K562 (cell line): Measurements from ENCODE around the gene RBBP8. TPM values are rescaled to one million over a fixed set of nuclear protein-coding genes. Genes with fewer than 3 reads are reported as not detected.

ENCODE experiments used
- ATAC-seq: fragments of 200-7000 bp; cut with Tn5 transposase; 3 replicates; pipeline ENCODE4 v1.9.1; 2020; ENCODE audit warnings: moderate library complexity
- BruUV-seq: library from RNA; stranded (reverse); fragments of 400-500 nt; replicated peaks from 2 replicates; lab custom pipeline; 2021; lab: Mats Ljungman, UMichigan
- CTCF ChIA-PET: fragments of 300-600 bp; formaldehyde crosslinking; extraction: SDS; loops from one replicate; lab custom pipeline; 2021; ENCODE audit warnings: low intra/inter-chr PET ratio; lab: Yijun Ruan, JAX
- POLR2A ChIA-PET: fragments of 300-600, 350-650 bp; sonication (Branson Sonifier 250); formaldehyde crosslinking; extraction: SDS; loops from one replicate; lab custom pipeline; 2021; ENCODE audit warnings: antibody characterized with exemption, inconsistent platforms; lab: Yijun Ruan, JAX
- DNase-seq, 4 experiments: peaks; one replicate each; pipeline versions ENCODE4 v3.0.0 to v3.0.0-alpha.2; 2011 to 2018; ENCODE audit warnings: low spot score in 3 of 4, mixed read lengths in 3 of 4; ENCODE audit errors: extremely low read depth in 1 of 4
- FAIRE-seq: peaks from 2 replicates; lab custom pipeline; 2011; peaks lifted over from hg19 to GRCh38; lab: Jason Lieb, UNC
- H2AFZ ChIP-seq: 2 replicates; pipeline ENCODE4 v1.6.0; 2011; ENCODE audit warnings: low read depth, low read length, control low read depth, inconsistent platforms
- H3K27ac ChIP-seq: fragments of 200-600 bp; 3 replicates; pipeline ENCODE4 v1.8.0; 2011; ENCODE audit warnings: low read depth, mild to moderate bottlenecking, control low read depth, inconsistent platforms, low read length, moderate library complexity, mixed read lengths; ENCODE audit errors: extremely low read depth
- H3K27me3 ChIP-seq, 2 experiments: fragments of 300-600 bp in 1 of 2; 2 replicates in 1 of 2; 3 replicates in 1 of 2; pipeline versions ENCODE4 v1.6.0 to v1.8.0; 2011; ENCODE audit warnings: inconsistent platforms in 2 of 2, low read length in 2 of 2, mild to moderate bottlenecking in 1 of 2, mixed read lengths in 1 of 2, moderate library complexity in 1 of 2; ENCODE audit not compliant: control insufficient read depth in 2 of 2, insufficient read depth in 2 of 2
- H3K36me3 ChIP-seq: fragments of 300-600 bp; 3 replicates; pipeline ENCODE4 v1.8.0; 2011; ENCODE audit warnings: mild to moderate bottlenecking, low read length, inconsistent platforms; ENCODE audit not compliant: control insufficient read depth, insufficient read depth
- H3K4me1 ChIP-seq, 2 experiments: fragments of 200-600 bp in 1 of 2; replicated peaks in 1 of 2; 2 replicates in 1 of 2; 3 replicates in 1 of 2; pipeline versions ENCODE4 v1.5.1 to v1.8.0; 2011; ENCODE audit warnings: inconsistent platforms in 2 of 2, low read length in 2 of 2, mild to moderate bottlenecking in 1 of 2, mixed read lengths in 1 of 2, moderate library complexity in 1 of 2; ENCODE audit not compliant: control insufficient read depth in 2 of 2, insufficient read depth in 2 of 2
- H3K4me2 ChIP-seq: 2 replicates; pipeline ENCODE4 v1.6.1; 2011; ENCODE audit warnings: low read length, control low read depth, inconsistent platforms, mixed read lengths; ENCODE audit not compliant: insufficient read depth
- H3K4me3 ChIP-seq: fragments of 200-600 bp; sonication (generic), shearing (Covaris generic); 2 replicates; pipeline ENCODE4 v1.5.1; 2016; ENCODE audit warnings: control low read depth, inconsistent platforms
- H3K79me2 ChIP-seq: fragments of 200-600 bp; 3 replicates; pipeline ENCODE4 v1.8.0; 2011; ENCODE audit warnings: low read length, inconsistent platforms; ENCODE audit not compliant: control insufficient read depth, insufficient read depth
- H3K9ac ChIP-seq, 2 experiments: 2 replicates each; pipeline versions ENCODE4 v1.6.0 to v1.6.1; 2011; ENCODE audit warnings: low read depth in 2 of 2, low read length in 2 of 2, control low read depth in 1 of 2, inconsistent platforms in 1 of 2, mild to moderate bottlenecking in 1 of 2, mixed read lengths in 1 of 2; ENCODE audit not compliant: insufficient read depth in 1 of 2
- H3K9me1 ChIP-seq: one replicate; pipeline ENCODE4 v1.6.0; 2011; ENCODE audit warnings: inconsistent platforms, mild to moderate bottlenecking, low read length, moderate library complexity; ENCODE audit not compliant: control insufficient read depth, insufficient read depth
- H3K9me3 ChIP-seq: replicated peaks from 2 replicates; pipeline ENCODE4 v1.5.1; 2011; ENCODE audit warnings: low read depth, low read length, inconsistent platforms; ENCODE audit not compliant: control insufficient read depth, insufficient read depth
- H4K20me1 ChIP-seq: replicated peaks from 2 replicates; pipeline ENCODE4 v1.6.1; 2011; ENCODE audit warnings: low read length, inconsistent platforms, mixed read lengths; ENCODE audit not compliant: control insufficient read depth, insufficient read depth
- BRD9 ChIP-seq: fragments of 450-650 bp; IDR thresholded peaks from 2 replicates; pipeline ENCODE4 v1.6.1; 2018; ENCODE audit warnings: low read depth; ENCODE audit not compliant: partially characterized antibody
- EP300 ChIP-seq: IDR thresholded peaks from 2 replicates; pipeline ENCODE4 v1.6.1; 2012; ENCODE audit warnings: low read length, improper control_type of control experiment
- FOXP1 ChIP-seq: sonication (generic); formaldehyde crosslinking; IDR thresholded peaks from 2 replicates; pipeline ENCODE4 v1.8.0; 2022; ENCODE audit warnings: mild to moderate bottlenecking, missing genetic modification reagents
- HEY1 ChIP-seq: fragments of 250-450 bp; sonication (Bioruptor Pico); IDR thresholded peaks from 2 replicates; pipeline ENCODE4 v1.5.0; 2020; ENCODE audit warnings: mild to moderate bottlenecking, moderate library complexity, borderline replicate concordance
- ZNF512 ChIP-seq: IDR thresholded peaks from 2 replicates; pipeline ENCODE4 v1.6.1; 2016; ENCODE audit warnings: missing genetic modification characterization, missing compliant biosample characterization
- ZNF766 ChIP-seq: fragments of 200-800 bp; sonication (Bioruptor generic); conservative IDR thresholded peaks from 2 replicates; pipeline ENCODE4 v1.6.1; 2016; ENCODE audit warnings: missing genetic modification characterization, missing compliant biosample characterization
- in situ Hi-C: fragments of 300-500 bp; cut with MboI; formaldehyde crosslinking; loops from 4 replicates; pipeline ENCODE4 v1.15.0; 2018; ENCODE audit warnings: inconsistent platforms, mixed read lengths
- intact Hi-C: fragments of 100-400 bp; cut with micrococcal nuclease; formaldehyde crosslinking; loops from 2 replicates; pipeline ENCODE4 v1.14.2; 2022
- polyA plus RNA-seq, 8 experiments: library from polyadenylated mRNA; depleted of rRNA in 4 of 8; stranded (reverse) in 5 of 8; unstranded in 3 of 8; fragments of >200 nt; fragmentation: Nextera tagmentation in 2 of 8; fragmentation: Illumina TruSeq in 1 of 8; extraction: Ambion mirVana in 2 of 8; extraction: Trizol in 1 of 8; gene quantifications; 2 replicates each; pipeline versions ENCODE4 v1.2.1 to v1.2.3, GENCODE V29; 2011 to 2014; ENCODE audit warnings: inconsistent platforms in 1 of 8, missing spikeins in 1 of 8
- total RNA-seq, 7 experiments: library from RNA; depleted of rRNA in 6 of 7; stranded (reverse); fragments of >200 nt in 6 of 7; fragmentation: Illumina TruSeq in 2 of 7; extraction: Trizol in 2 of 7; gene quantifications; 2 replicates each; pipeline versions ENCODE4 v1.2.1 to v1.2.3, GENCODE V29; 2011 to 2021; ENCODE audit warnings: low replicate concordance in 1 of 7
- TF ChIP-seq, protein P1 (sequence below): fragments of 150-350 bp; IDR thresholded peaks from 2 replicates; pipeline ENCODE4 v1.6.1; 2014; ENCODE audit warnings: low read depth, mild to moderate bottlenecking, low read length, borderline replicate concordance
- TF ChIP-seq, protein P2 (sequence below), 2 experiments: fragments of 450-650 bp; conservative IDR thresholded peaks; 2 replicates each; pipeline ENCODE4 v1.6.1; 2017; ENCODE audit warnings: mild to moderate bottlenecking in 2 of 2, moderate library complexity in 2 of 2

Gene RBBP8
- total and polyA plus RNA-seq, 9 of the 15 experiments (the other 6 are each of a cell fraction or from before 2014, with no cell fraction given) = 28.4 to 63.1 (median 48.9) TPM

DNA sequence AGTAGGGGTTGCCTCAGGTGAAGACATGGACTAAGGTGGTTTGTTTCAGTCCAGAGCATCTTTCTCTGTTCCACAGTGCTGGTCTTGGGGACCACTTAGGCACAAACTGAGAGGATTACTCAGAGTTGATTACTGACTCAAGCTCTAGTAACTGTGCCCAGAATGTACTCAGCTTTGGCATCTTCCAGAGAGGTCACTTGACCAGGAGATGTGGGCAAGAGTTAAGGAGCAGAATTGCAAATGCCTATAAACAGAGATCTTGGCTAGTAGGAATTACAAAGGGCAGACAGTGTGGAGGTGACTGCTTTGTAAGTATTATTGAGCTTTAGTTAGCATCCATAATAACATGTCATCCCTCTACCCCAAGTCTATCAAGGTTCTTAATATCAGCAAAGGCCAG is 109.0 kb downstream of the RBBP8 start:
- Histone ChIP-seq H3K4me3 (no peak overlapping the region), H3K27me3 (peaks cover 4 to 8% of the 10 kb centered on the region in 2 experiments; a peak in 4 of 5 replicates), H3K9me3 (no peaks in the 10 kb centered on the region)
- TF ChIP-seq, protein P1, sequence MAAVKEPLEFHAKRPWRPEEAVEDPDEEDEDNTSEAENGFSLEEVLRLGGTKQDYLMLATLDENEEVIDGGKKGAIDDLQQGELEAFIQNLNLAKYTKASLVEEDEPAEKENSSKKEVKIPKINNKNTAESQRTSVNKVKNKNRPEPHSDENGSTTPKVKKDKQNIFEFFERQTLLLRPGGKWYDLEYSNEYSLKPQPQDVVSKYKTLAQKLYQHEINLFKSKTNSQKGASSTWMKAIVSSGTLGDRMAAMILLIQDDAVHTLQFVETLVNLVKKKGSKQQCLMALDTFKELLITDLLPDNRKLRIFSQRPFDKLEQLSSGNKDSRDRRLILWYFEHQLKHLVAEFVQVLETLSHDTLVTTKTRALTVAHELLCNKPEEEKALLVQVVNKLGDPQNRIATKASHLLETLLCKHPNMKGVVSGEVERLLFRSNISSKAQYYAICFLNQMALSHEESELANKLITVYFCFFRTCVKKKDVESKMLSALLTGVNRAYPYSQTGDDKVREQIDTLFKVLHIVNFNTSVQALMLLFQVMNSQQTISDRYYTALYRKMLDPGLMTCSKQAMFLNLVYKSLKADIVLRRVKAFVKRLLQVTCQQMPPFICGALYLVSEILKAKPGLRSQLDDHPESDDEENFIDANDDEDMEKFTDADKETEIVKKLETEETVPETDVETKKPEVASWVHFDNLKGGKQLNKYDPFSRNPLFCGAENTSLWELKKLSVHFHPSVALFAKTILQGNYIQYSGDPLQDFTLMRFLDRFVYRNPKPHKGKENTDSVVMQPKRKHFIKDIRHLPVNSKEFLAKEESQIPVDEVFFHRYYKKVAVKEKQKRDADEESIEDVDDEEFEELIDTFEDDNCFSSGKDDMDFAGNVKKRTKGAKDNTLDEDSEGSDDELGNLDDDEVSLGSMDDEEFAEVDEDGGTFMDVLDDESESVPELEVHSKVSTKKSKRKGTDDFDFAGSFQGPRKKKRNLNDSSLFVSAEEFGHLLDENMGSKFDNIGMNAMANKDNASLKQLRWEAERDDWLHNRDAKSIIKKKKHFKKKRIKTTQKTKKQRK = no peak
- no peak for TF ChIP-seq ZNF766 (CRISPR knock-in tag)
- TF ChIP-seq, protein P2, sequence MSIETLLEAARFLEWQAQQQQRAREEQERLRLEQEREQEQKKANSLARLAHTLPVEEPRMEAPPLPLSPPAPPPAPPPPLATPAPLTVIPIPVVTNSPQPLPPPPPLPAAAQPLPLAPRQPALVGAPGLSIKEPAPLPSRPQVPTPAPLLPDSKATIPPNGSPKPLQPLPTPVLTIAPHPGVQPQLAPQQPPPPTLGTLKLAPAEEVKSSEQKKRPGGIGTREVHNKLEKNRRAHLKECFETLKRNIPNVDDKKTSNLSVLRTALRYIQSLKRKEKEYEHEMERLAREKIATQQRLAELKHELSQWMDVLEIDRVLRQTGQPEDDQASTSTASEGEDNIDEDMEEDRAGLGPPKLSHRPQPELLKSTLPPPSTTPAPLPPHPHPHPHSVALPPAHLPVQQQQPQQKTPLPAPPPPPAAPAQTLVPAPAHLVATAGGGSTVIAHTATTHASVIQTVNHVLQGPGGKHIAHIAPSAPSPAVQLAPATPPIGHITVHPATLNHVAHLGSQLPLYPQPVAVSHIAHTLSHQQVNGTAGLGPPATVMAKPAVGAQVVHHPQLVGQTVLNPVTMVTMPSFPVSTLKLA (conservative IDR thresholded peaks at IDR 0.05) = no peak
- no peak for TF ChIP-seq FOXP1 (CRISPR knock-in tag)
- TF ChIP-seq EP300 = no peak
- TF ChIP-seq BRD9 = no peak
- no peak for TF ChIP-seq ZNF512
- TF ChIP-seq HEY1 (CRISPR knock-in tag) = no peak
- TF ChIP-seq, all 486 proteins: peak for 0
- Histone ChIP-seq H3K36me3 (no peaks in the 10 kb centered on the region), H2AFZ (no peak overlapping the region), H3K4me2 (no peak overlapping the region), H3K27ac (no peak overlapping the region), H3K9me1 (no peaks in the 10 kb centered on the region), H3K9ac (no peak overlapping the region), H3K79me2 (no peaks in the 10 kb centered on the region), H4K20me1 (no peaks in the 10 kb centered on the region), H3K4me1 (no peaks in the 10 kb centered on the region)
- no TSS peak for BruUV-seq
- intact Hi-C loops = loop anchor here (10.0 kb wide), 1 partner anchor 463 kb away; the partner anchor contains the start of gene RMC1
- POLR2A ChIA-PET = interaction anchor here (0.9 kb wide), 1 partner anchor 11 kb away, joined by 3 read pairs; no protein-coding TSS in a partner anchor
- DNase-seq (no peak), ATAC-seq (no peak), FAIRE-seq (no peak)
- in situ Hi-C loops = no loop called here
- CTCF ChIA-PET = no interaction called here
